H9 (cell line): ENCODE measurements around the gene KDM5B. TPM values are rescaled to one million over a fixed set of nuclear protein-coding genes. Genes with fewer than 3 reads are reported as not detected.
A peak's percentile ranks its signal among the peaks of the same experiment; 100 is the strongest.

ENCODE experiments used
- DNase-seq: peaks from one replicate; pipeline ENCODE4 v3.0.0-alpha.2; 2017
- H2AFZ ChIP-seq: one replicate; pipeline ENCODE4 v1.6.1; 2013; ENCODE audit warnings: mild to moderate bottlenecking, low read length, control low read depth, moderate library complexity
- H2AK5ac ChIP-seq: 2 replicates; pipeline ENCODE4 v1.6.1; 2013; ENCODE audit warnings: low read length, control low read depth, mixed read lengths; ENCODE audit not compliant: insufficient read length
- H2BK120ac ChIP-seq: one replicate; pipeline ENCODE4 v1.6.1; 2013; ENCODE audit warnings: low read depth, mild to moderate bottlenecking, low read length, control low read depth, inconsistent platforms; ENCODE audit not compliant: poor library complexity, severe bottlenecking
- H2BK12ac ChIP-seq: 2 replicates; pipeline ENCODE4 v1.6.1; 2013; ENCODE audit warnings: low read length, control low read depth, mixed read lengths, low read depth; ENCODE audit not compliant: insufficient read length
- H2BK15ac ChIP-seq: 2 replicates; pipeline ENCODE4 v1.6.1; 2013; ENCODE audit warnings: low read depth, low read length, control low read depth
- H2BK20ac ChIP-seq: one replicate; pipeline ENCODE4 v1.6.1; 2013; ENCODE audit warnings: low read depth, mild to moderate bottlenecking, low read length, control low read depth, inconsistent platforms; ENCODE audit not compliant: poor library complexity, severe bottlenecking
- H2BK5ac ChIP-seq: 2 replicates; pipeline ENCODE4 v1.6.1; 2013; ENCODE audit warnings: low read length, control low read depth, mixed read lengths; ENCODE audit not compliant: insufficient read length
- H3K14ac ChIP-seq: 2 replicates; pipeline ENCODE4 v1.6.1; 2013; ENCODE audit warnings: low read length, control low read depth; ENCODE audit not compliant: insufficient read depth
- H3K18ac ChIP-seq: 2 replicates; pipeline ENCODE4 v1.6.1; 2013; ENCODE audit warnings: low read depth, mild to moderate bottlenecking, mixed read lengths, low read length, control low read depth; ENCODE audit not compliant: insufficient read length
- H3K23ac ChIP-seq: 2 replicates; pipeline ENCODE4 v1.6.1; 2013; ENCODE audit warnings: low read length, control low read depth, mixed read lengths, low read depth; ENCODE audit not compliant: insufficient read length
- H3K23me2 ChIP-seq: 2 replicates; pipeline ENCODE4 v1.6.1; 2013; ENCODE audit warnings: low read depth, mild to moderate bottlenecking, mixed read lengths, low read length, control low read depth; ENCODE audit not compliant: insufficient read length, poor library complexity, severe bottlenecking
- H3K27ac ChIP-seq: 2 replicates; pipeline ENCODE4 v1.5.1; 2013; ENCODE audit warnings: low read length, control low read depth, mixed read lengths, low read depth; ENCODE audit not compliant: insufficient read length
- H3K27me3 ChIP-seq: 2 replicates; pipeline ENCODE4 v1.6.1; 2013; ENCODE audit warnings: low read length, control low read depth, inconsistent platforms; ENCODE audit not compliant: insufficient read depth
- H3K4ac ChIP-seq: 2 replicates; pipeline ENCODE4 v1.6.1; 2013; ENCODE audit warnings: low read depth, mild to moderate bottlenecking, control low read depth, inconsistent platforms, low read length, moderate library complexity
- H3K4me1 ChIP-seq: 2 replicates; pipeline ENCODE4 v1.6.1; 2013; ENCODE audit warnings: low read length, control low read depth, inconsistent platforms; ENCODE audit not compliant: insufficient read depth
- H3K4me2 ChIP-seq: 2 replicates; pipeline ENCODE4 v1.6.1; 2013; ENCODE audit warnings: low read length, control low read depth, mixed read lengths; ENCODE audit not compliant: insufficient read length, insufficient read depth
- H3K56ac ChIP-seq: 2 replicates; pipeline ENCODE4 v1.6.1; 2013; ENCODE audit warnings: low read depth, mild to moderate bottlenecking, mixed read lengths, low read length, control low read depth; ENCODE audit not compliant: insufficient read length
- H3K79me1 ChIP-seq: 2 replicates; pipeline ENCODE4 v1.6.1; 2013; ENCODE audit warnings: low read depth, mild to moderate bottlenecking, moderate library complexity, low read length, control low read depth, inconsistent platforms; ENCODE audit not compliant: insufficient read depth, poor library complexity, severe bottlenecking
- H3K79me2 ChIP-seq: 2 replicates; pipeline ENCODE4 v1.6.1; 2013; ENCODE audit warnings: low read length, control low read depth, inconsistent platforms; ENCODE audit not compliant: insufficient read depth
- H3K9ac ChIP-seq: 2 replicates; pipeline ENCODE4 v1.6.1; 2013; ENCODE audit warnings: low read length, control low read depth, mixed read lengths; ENCODE audit not compliant: insufficient read length; ENCODE audit errors: extremely low read depth
- H3K9me3 ChIP-seq: one replicate; pipeline ENCODE4 v1.6.1; 2013; ENCODE audit warnings: low read depth, low read length, inconsistent platforms; ENCODE audit not compliant: control insufficient read depth
- H3T11ph ChIP-seq: one replicate; pipeline ENCODE4 v1.6.1; 2013; ENCODE audit warnings: mild to moderate bottlenecking, low read length, control low read depth, inconsistent platforms
- H4K20me1 ChIP-seq: one replicate; pipeline ENCODE4 v1.6.1; 2013; ENCODE audit not compliant: control insufficient read depth, insufficient read length, insufficient read depth
- H4K5ac ChIP-seq: 2 replicates; pipeline ENCODE4 v1.6.1; 2013; ENCODE audit warnings: low read depth, mild to moderate bottlenecking, mixed read lengths, low read length, control low read depth; ENCODE audit not compliant: insufficient read length
- H4K8ac ChIP-seq: replicated peaks from 2 replicates; pipeline ENCODE4 v1.6.1; 2013; ENCODE audit warnings: low read length, control low read depth, mixed read lengths, low read depth; ENCODE audit not compliant: insufficient read length
- H4K91ac ChIP-seq: 2 replicates; pipeline ENCODE4 v1.6.1; 2013; ENCODE audit warnings: low read depth, mild to moderate bottlenecking, moderate library complexity, mixed read lengths, low read length, control low read depth; ENCODE audit not compliant: insufficient read length
- H3K27ac Mint-ChIP-seq, 3 experiments: 2 replicates in 2 of 3; 3 replicates in 1 of 3; pipeline ENCODE4 v1.8.0; 2020 to 2021; ENCODE audit warnings: mixed read lengths in 3 of 3, mild to moderate bottlenecking in 1 of 3, moderate library complexity in 1 of 3
- H3K27me3 Mint-ChIP-seq: 2 replicates; pipeline ENCODE4 v1.8.0; 2021; ENCODE audit warnings: low read depth, mild to moderate bottlenecking, moderate library complexity, mixed read lengths
- H3K36me3 Mint-ChIP-seq, 3 experiments: 2 replicates in 2 of 3; 3 replicates in 1 of 3; pipeline ENCODE4 v1.8.0; 2020 to 2021; ENCODE audit warnings: low read depth in 3 of 3, mixed read lengths in 3 of 3; ENCODE audit not compliant: insufficient read depth in 1 of 3
- H3K4me1 Mint-ChIP-seq, 2 experiments: 2 replicates each; pipeline ENCODE4 v1.8.0; 2020; ENCODE audit warnings: mixed read lengths in 2 of 2
- H3K4me3 Mint-ChIP-seq, 2 experiments: 2 replicates in 1 of 2; 3 replicates in 1 of 2; pipeline ENCODE4 v1.8.0; 2020 to 2021; ENCODE audit warnings: mild to moderate bottlenecking in 2 of 2, mixed read lengths in 2 of 2, moderate library complexity in 1 of 2
- H3K9me3 Mint-ChIP-seq, 2 experiments: 2 replicates in 1 of 2; 3 replicates in 1 of 2; pipeline ENCODE4 v1.8.0; 2020; ENCODE audit warnings: mild to moderate bottlenecking in 2 of 2, mixed read lengths in 2 of 2, moderate library complexity in 1 of 2
- CTCF ChIP-seq: fragments of 200-600 bp; sonication (generic); conservative IDR thresholded peaks from 3 replicates; pipeline ENCODE4 v1.8.0; 2021; ENCODE audit warnings: antibody characterized with exemption, mild to moderate bottlenecking
- WGBS: extraction: QIAGEN DNeasy Blood & Tissue Kit; methylation state at CpG from one replicate; pipeline ENCODE4 v1.1.7; 2013; ENCODE audit warnings: missing lambda C conversion rate, low lambda C conversion rate, mixed read lengths; ENCODE audit not compliant: insufficient read length; ENCODE audit errors: extremely low coverage; 5-methylcytosine and 5-hydroxymethylcytosine counted together
- total RNA-seq: library from RNA; stranded (reverse); gene quantifications from 2 replicates; pipeline ENCODE4 v1.2.1, GENCODE V29; 2021

The KDM5B gene
- total RNA-seq, 1 experiment from 2014 or later, result 210 TPM

- Histone ChIP-seq H3K79me2 (peaks cover 50% of the 10 kb centered on the region; the same call in 1 of the 2 replicates), H4K20me1 (no peaks in the 10 kb centered on the region), H2AFZ (no peak overlapping the region), H3K18ac (no peak overlapping the region), H2BK120ac (no peak overlapping the region), H3K4me1 (no peaks in the 10 kb centered on the region; the same call in 1 of the 2 replicates), H3K4ac (no peak overlapping the region), H3K23me2 (no peaks in the 10 kb centered on the region), H3K14ac (no peak overlapping the region), H3K27me3 (no peaks in the 10 kb centered on the region), H3K9me3 (no peaks in the 10 kb centered on the region), H3T11ph (no peak overlapping the region), H3K79me1 (peaks cover 3% of the 10 kb centered on the region), H4K8ac (no peak overlapping the region), H3K27ac (no peak overlapping the region), H2AK5ac (no peak overlapping the region), H3K4me2 (no peak overlapping the region), H4K5ac (no peak overlapping the region), H3K56ac (no peak overlapping the region), H2BK15ac (no peak overlapping the region), H2BK20ac (no peak overlapping the region), H4K91ac (no peak overlapping the region), H2BK5ac (no peak overlapping the region), H2BK12ac (no peak overlapping the region), H3K23ac (no peak overlapping the region), H3K9ac (no peak overlapping the region)
- H3K4me1 Mint-ChIP-seq, result peaks cover 10 to 21% of the 10 kb centered on the region in 2 experiments
- H3K27me3 Mint-ChIP-seq, result no peaks in the 10 kb centered on the region
- peaks cover 11 to 16% (median 13%) of the 10 kb centered on the region in 3 experiments; a peak in 6 of 7 replicates for H3K36me3 Mint-ChIP-seq
- no peaks in the 10 kb centered on the region for H3K9me3 Mint-ChIP-seq
- TF ChIP-seq CTCF, result no peak
- no peak for DNase-seq
- H3K27ac Mint-ChIP-seq, result peak overlapping the region; percentile 26 to 74 (median 37); a peak in 4 of 7 replicates
- WGBS, result no CpG with 5 or more reads among the region's 3 CpGs
- no peak overlapping the region for H3K4me3 Mint-ChIP-seq
These were observed 19.4 kb downstream of the KDM5B start for GRCh38 chr1:202788800-202789199.
